IMR-90 (cell line): ENCODE data around the gene HAUS3. TPM values are rescaled to one million over a fixed set of nuclear protein-coding genes. Genes with fewer than 3 reads are reported as not detected.

ENCODE experiments used
- ATAC-seq: fragments of 200-7000 bp; cut with Tn5 transposase; 2 replicates; pipeline ENCODE4 v1.9.1; 2020; ENCODE audit warnings: low read depth, mild to moderate bottlenecking, moderate library complexity
- BruUV-seq: library from RNA; stranded (reverse); fragments of 400-500 nt; replicated peaks from 2 replicates; lab custom pipeline; 2021; lab: Mats Ljungman, UMichigan
- CTCF ChIA-PET: fragments of 300-600 bp; formaldehyde crosslinking; extraction: SDS; loops from one replicate; lab custom pipeline; 2021; ENCODE audit warnings: antibody characterized with exemption; lab: Yijun Ruan, JAX
- POLR2A ChIA-PET: fragments of 300-600 bp; sonication (Branson Sonifier 250); formaldehyde crosslinking; loops from one replicate; lab custom pipeline; 2022; ENCODE audit warnings: antibody characterized with exemption; ENCODE audit not compliant: unreplicated experiment; lab: Charles Lee
- DNase-seq: peaks from one replicate; pipeline ENCODE4 v3.0.0; 2013
- H2AFZ ChIP-seq: replicated peaks from 2 replicates; pipeline ENCODE3; 2013; ENCODE audit warnings: low read length, mild to moderate bottlenecking; ENCODE audit not compliant: poor library complexity
- H2AK5ac ChIP-seq: 2 replicates; pipeline ENCODE4 v1.6.1; 2013; ENCODE audit warnings: low read depth, low read length, inconsistent platforms
- H2AK9ac ChIP-seq: replicated peaks from 2 replicates; pipeline ENCODE3; 2013; ENCODE audit warnings: mild to moderate bottlenecking, low read depth, low read length, moderate library complexity; ENCODE audit not compliant: poor library complexity
- H2BK120ac ChIP-seq: 2 replicates; pipeline ENCODE4 v1.6.1; 2013; ENCODE audit warnings: low read depth, low read length, inconsistent platforms
- H2BK15ac ChIP-seq: 3 replicates; pipeline ENCODE4 v1.6.1; 2013; ENCODE audit warnings: low read depth, low read length, inconsistent platforms
- H2BK20ac ChIP-seq: 2 replicates; pipeline ENCODE4 v1.6.1; 2013; ENCODE audit warnings: low read depth, mild to moderate bottlenecking, inconsistent platforms, low read length, moderate library complexity
- H2BK5ac ChIP-seq: 2 replicates; pipeline ENCODE4 v1.6.1; 2013; ENCODE audit warnings: mild to moderate bottlenecking, low read depth, low read length, inconsistent platforms; ENCODE audit not compliant: poor library complexity, severe bottlenecking
- H3K14ac ChIP-seq: replicated peaks from 2 replicates; pipeline ENCODE4 v1.6.1; 2013; ENCODE audit warnings: low read depth, low read length, inconsistent platforms
- H3K18ac ChIP-seq: 2 replicates; pipeline ENCODE4 v1.6.1; 2013; ENCODE audit warnings: low read depth, low read length, control low read depth
- H3K23ac ChIP-seq: 2 replicates; pipeline ENCODE4 v1.6.1; 2013; ENCODE audit warnings: low read depth, low read length, inconsistent platforms
- H3K27ac ChIP-seq: 2 replicates; pipeline ENCODE4 v1.5.1; 2013; ENCODE audit warnings: mild to moderate bottlenecking, control low read depth, low read length; ENCODE audit not compliant: insufficient read depth
- H3K27me3 ChIP-seq: 2 replicates; pipeline ENCODE4 v1.6.1; 2013; ENCODE audit warnings: low read length; ENCODE audit not compliant: control insufficient read depth, insufficient read depth
- H3K36me3 ChIP-seq: 2 replicates; pipeline ENCODE4 v1.6.1; 2013; ENCODE audit warnings: low read length, mixed read lengths; ENCODE audit not compliant: control insufficient read depth, insufficient read depth
- H3K4ac ChIP-seq: 2 replicates; pipeline ENCODE4 v1.6.1; 2013; ENCODE audit warnings: low read depth, low read length, inconsistent platforms
- H3K4me1 ChIP-seq: 2 replicates; pipeline ENCODE4 v1.6.1; 2013; ENCODE audit warnings: low read length, mixed read lengths; ENCODE audit not compliant: control insufficient read depth, insufficient read depth
- H3K4me2 ChIP-seq: 2 replicates; pipeline ENCODE4 v1.6.1; 2013; ENCODE audit warnings: low read depth, mild to moderate bottlenecking, control low read depth, low read length, moderate library complexity
- H3K4me3 ChIP-seq: 2 replicates; pipeline ENCODE4 v1.5.1; 2013; ENCODE audit warnings: low read depth, mild to moderate bottlenecking, control low read depth, low read length, moderate library complexity; ENCODE audit not compliant: insufficient read depth
- H3K56ac ChIP-seq: 2 replicates; pipeline ENCODE4 v1.6.1; 2013; ENCODE audit warnings: low read length, inconsistent platforms; ENCODE audit not compliant: insufficient read depth; ENCODE audit errors: extremely low read depth
- H3K79me1 ChIP-seq, 2 experiments: 2 replicates each; pipeline ENCODE4 v1.6.1; 2013; ENCODE audit warnings: low read length in 2 of 2, inconsistent platforms in 1 of 2, low read depth in 1 of 2
- H3K9ac ChIP-seq: 2 replicates; pipeline ENCODE4 v1.6.1; 2013; ENCODE audit warnings: low read depth, low read length, control low read depth
- H3K9me1 ChIP-seq: 2 replicates; pipeline ENCODE4 v1.6.1; 2013; ENCODE audit warnings: low read length, inconsistent platforms; ENCODE audit not compliant: insufficient read depth
- H3K9me3 ChIP-seq: 2 replicates; pipeline ENCODE4 v1.6.1; 2013; ENCODE audit warnings: low read length; ENCODE audit not compliant: control insufficient read depth, insufficient read depth
- H4K20me1 ChIP-seq: 2 replicates; pipeline ENCODE4 v1.6.1; 2013; ENCODE audit warnings: low read length, inconsistent platforms; ENCODE audit not compliant: insufficient read depth
- H4K5ac ChIP-seq: 2 replicates; pipeline ENCODE4 v1.6.1; 2013; ENCODE audit warnings: mild to moderate bottlenecking, low read depth, low read length, control low read depth
- H4K8ac ChIP-seq, 2 experiments: 2 replicates each; pipeline ENCODE4 v1.6.1; 2013; ENCODE audit warnings: low read depth in 2 of 2, low read length in 2 of 2, control low read depth in 1 of 2, inconsistent platforms in 1 of 2
- H4K91ac ChIP-seq: 2 replicates; pipeline ENCODE4 v1.6.1; 2013; ENCODE audit warnings: low read depth, low read length, inconsistent platforms; ENCODE audit not compliant: insufficient read depth
- BHLHE40 ChIP-seq: fragments of 150-350 bp; IDR thresholded peaks from 2 replicates; pipeline ENCODE4 v1.6.1; 2016; ENCODE audit warnings: mild to moderate bottlenecking, low read depth, low read length
- CEBPB ChIP-seq: IDR thresholded peaks from 2 replicates; pipeline ENCODE4 v1.6.1; 2012; ENCODE audit warnings: low read depth, low read length, improper control_type of control experiment
- MAZ ChIP-seq: IDR thresholded peaks from 2 replicates; pipeline ENCODE4 v1.6.1; 2012; ENCODE audit warnings: low read depth, mild to moderate bottlenecking, low read length, improper control_type of control experiment, moderate library complexity, borderline replicate concordance
- NFE2L2 ChIP-seq: fragments of 150-350 bp; IDR thresholded peaks from 2 replicates; pipeline ENCODE4 v1.6.1; 2016; ENCODE audit warnings: low read depth, mild to moderate bottlenecking, low read length
- RAD21 ChIP-seq: IDR thresholded peaks from 2 replicates; pipeline ENCODE4 v1.6.1; 2012; ENCODE audit warnings: low read length, improper control_type of control experiment
- RCOR1 ChIP-seq: IDR thresholded peaks from 2 replicates; pipeline ENCODE4 v1.6.1; 2012; ENCODE audit warnings: mild to moderate bottlenecking, low read length, improper control_type of control experiment; ENCODE audit not compliant: insufficient replicate concordance
- WGBS, 2 experiments: methylation state at CpG; one replicate each; pipeline versions ENCODE4 v1.1.5 to v1.1.7; 2013; ENCODE audit warnings: missing lambda C conversion rate in 2 of 2; ENCODE audit not compliant: insufficient read length in 1 of 2; ENCODE audit errors: extremely low coverage in 2 of 2; 5-methylcytosine and 5-hydroxymethylcytosine counted together
- dilution Hi-C: fragments of 300-500 bp; cut with HindIII; formaldehyde crosslinking; loops from one replicate; pipeline ENCODE4 v1.14.3; 2018; ENCODE audit warnings: low sequenced_read_pairs; ENCODE audit not compliant: unreplicated experiment
- in situ Hi-C: fragments of 300-500 bp; cut with MboI; formaldehyde crosslinking; loops from 3 replicates; pipeline ENCODE4 v1.14.3; 2019; ENCODE audit warnings: low sequenced_read_pairs, inconsistent platforms, mixed read lengths
- intact Hi-C: fragments of 100-400 bp; cut with micrococcal nuclease; formaldehyde crosslinking; loops from 2 replicates; pipeline ENCODE4 v1.10.0; 2022
- polyA plus RNA-seq, 3 experiments: library from polyadenylated mRNA; depleted of rRNA; stranded (reverse); fragments of >200 nt; gene quantifications; 2 replicates each; pipeline ENCODE4 v1.2.3, GENCODE V29; 2012; ENCODE audit warnings: low replicate concordance in 1 of 3
- total RNA-seq: library from RNA; depleted of rRNA; stranded (reverse); fragments of >200 nt; gene quantifications from 2 replicates; pipeline ENCODE4 v1.2.3, GENCODE V29; 2012
- TF ChIP-seq, protein P1 (sequence below): fragments of 150-350 bp; IDR thresholded peaks from 2 replicates; pipeline ENCODE4 v1.6.1; 2017; ENCODE audit warnings: mild to moderate bottlenecking, antibody characterized with exemption, low read length, low read depth

HAUS3 gene
- total and polyA plus RNA-seq, 2 of the 4 experiments (the other 2 are of a cell fraction) = 4.3 to 4.8 TPM

DNA sequence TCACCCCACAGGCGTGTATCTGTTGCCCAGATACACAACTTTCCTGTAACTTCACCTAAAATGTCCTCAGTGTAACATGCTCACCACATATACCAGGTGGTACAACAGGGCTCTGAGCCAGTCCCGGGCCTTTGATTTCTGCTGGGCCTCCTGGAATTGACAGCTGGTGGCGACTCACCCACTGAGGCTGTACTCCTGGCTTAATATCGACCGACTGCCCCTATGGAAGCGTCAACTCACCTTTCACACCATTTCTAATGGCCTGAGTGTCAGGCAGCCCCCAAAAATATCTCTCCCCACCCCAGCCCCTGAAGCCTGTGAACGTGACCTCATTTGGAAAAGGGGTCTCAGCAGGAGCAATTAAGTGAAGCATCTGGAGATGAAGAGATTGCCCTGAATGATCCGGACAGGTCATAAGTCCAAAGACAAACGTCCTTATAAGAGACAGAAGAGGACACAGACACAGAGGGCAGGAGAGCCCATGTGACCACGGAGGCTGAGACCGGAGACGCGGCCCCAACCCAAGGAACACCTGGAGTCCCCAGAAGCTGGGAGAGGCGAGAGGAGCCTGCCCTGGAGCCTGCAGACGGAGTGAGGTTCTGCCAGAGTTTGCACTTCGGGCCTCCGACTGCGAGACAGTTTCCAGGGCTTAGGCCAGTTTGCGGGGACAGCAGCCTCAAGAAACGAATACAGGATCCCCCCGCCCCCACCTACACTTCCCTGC is 32.6 kb upstream of the HAUS3 start:
- no peak overlapping the region for H2BK5ac ChIP-seq
- intact Hi-C loops = no loop called here

More for the DNA sequence above, 32.6 kb upstream of the HAUS3 start:
- 68% methylated on average over 8 of the region's 21 CpGs; no CpG with 5 or more reads in 1 of the 2 experiments for WGBS, 2 experiments
- no peak overlapping the region for H3K14ac ChIP-seq
- H3K18ac ChIP-seq = no peak overlapping the region
- H3K36me3 ChIP-seq = no peaks in the 10 kb centered on the region
- no peak overlapping the region for H3K4ac ChIP-seq
- H3K9me3 ChIP-seq = no peaks in the 10 kb centered on the region
- no peak overlapping the region for H2BK20ac ChIP-seq
- POLR2A ChIA-PET = no interaction called here
- H3K79me1 ChIP-seq = no peaks in the 10 kb centered on the region
- no peak overlapping the region for H4K5ac ChIP-seq
- H2BK120ac ChIP-seq = no peak overlapping the region
- no peak overlapping the region for H3K9ac ChIP-seq
- H2AK5ac ChIP-seq = no peak overlapping the region
- H4K20me1 ChIP-seq = no peaks in the 10 kb centered on the region
- DNase-seq (no peak), ATAC-seq (no peak)
- dilution Hi-C loops (no loop called here), in situ Hi-C loops (no loop called here)
- no peak overlapping the region for H2AFZ ChIP-seq
- no peak overlapping the region for H2AK9ac ChIP-seq
- CTCF ChIA-PET = no interaction called here
- no peak overlapping the region for H3K23ac ChIP-seq
- no peak overlapping the region for H3K27ac ChIP-seq
- no peak overlapping the region for H4K91ac ChIP-seq
- no peak overlapping the region for H3K4me2 ChIP-seq
- H3K27me3 ChIP-seq = peaks cover 2% of the 10 kb centered on the region; the same call in 1 of the 2 replicates
- H3K4me1 ChIP-seq = no peaks in the 10 kb centered on the region
- no peak overlapping the region for H2BK15ac ChIP-seq
- H3K9me1 ChIP-seq = no peaks in the 10 kb centered on the region
- no TSS peak for BruUV-seq
- no peak for TF ChIP-seq BHLHE40
- TF ChIP-seq, protein P1, sequence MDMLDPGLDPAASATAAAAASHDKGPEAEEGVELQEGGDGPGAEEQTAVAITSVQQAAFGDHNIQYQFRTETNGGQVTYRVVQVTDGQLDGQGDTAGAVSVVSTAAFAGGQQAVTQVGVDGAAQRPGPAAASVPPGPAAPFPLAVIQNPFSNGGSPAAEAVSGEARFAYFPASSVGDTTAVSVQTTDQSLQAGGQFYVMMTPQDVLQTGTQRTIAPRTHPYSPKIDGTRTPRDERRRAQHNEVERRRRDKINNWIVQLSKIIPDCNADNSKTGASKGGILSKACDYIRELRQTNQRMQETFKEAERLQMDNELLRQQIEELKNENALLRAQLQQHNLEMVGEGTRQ = no peak
- no peak for TF ChIP-seq MAZ
- TF ChIP-seq RAD21 = no peak
- no peak for TF ChIP-seq CEBPB
- TF ChIP-seq NFE2L2 = no peak
- no peak for TF ChIP-seq RCOR1
- no peak overlapping the region for H3K56ac ChIP-seq
- H4K8ac ChIP-seq = no peak overlapping the region
- H3K4me3 ChIP-seq = no peak overlapping the region
